Fibroblast of lung (primary cell): ENCODE data around the gene BGN. TPM values are rescaled to one million over a fixed set of nuclear protein-coding genes. Genes with fewer than 3 reads are reported as not detected.

ENCODE experiments used
- DNase-seq, 2 donors: peaks; one replicate each; pipeline versions ENCODE4 v3.0.0 to v3.0.0-alpha.2; 2010; ENCODE audit warnings: low read depth in 2 of 2
- H2AFZ ChIP-seq: 2 replicates; pipeline ENCODE4 v1.5.1; 2012; ENCODE audit warnings: low read length, control low read depth, inconsistent platforms
- H3K27ac ChIP-seq: 2 replicates; pipeline ENCODE4 v1.5.1; 2011; ENCODE audit warnings: low read length, control low read depth; ENCODE audit not compliant: insufficient read depth
- H3K27me3 ChIP-seq: 2 replicates; pipeline ENCODE4 v1.5.1; 2011; ENCODE audit warnings: mild to moderate bottlenecking, low read length; ENCODE audit not compliant: control insufficient read depth, insufficient read depth
- H3K36me3 ChIP-seq: 2 replicates; pipeline ENCODE4 v1.5.1; 2011; ENCODE audit warnings: low read length; ENCODE audit not compliant: control insufficient read depth, insufficient read depth
- H3K4me1 ChIP-seq: 2 replicates; pipeline ENCODE4 v1.5.1; 2011; ENCODE audit warnings: low read length; ENCODE audit not compliant: control insufficient read depth, insufficient read depth; ENCODE audit errors: extremely low read depth
- H3K4me2 ChIP-seq: 2 replicates; pipeline ENCODE4 v1.5.1; 2011; ENCODE audit warnings: low read length, control low read depth; ENCODE audit not compliant: insufficient read depth; ENCODE audit errors: extremely low read depth
- H3K4me3 ChIP-seq, 4 experiments: fragments of 200-600 bp in 1 of 4; sonication (generic) in 1 of 4; replicated peaks in 1 of 4; 2 replicates each; pipeline ENCODE4 v1.5.1; 2011 to 2016; ENCODE audit warnings: low read length in 4 of 4, low read depth in 3 of 4, mild to moderate bottlenecking in 3 of 4, control low read depth in 2 of 4, inconsistent platforms in 1 of 4, mixed read lengths in 1 of 4; ENCODE audit not compliant: insufficient read depth in 1 of 4; ENCODE audit errors: control extremely low read depth in 1 of 4
- H3K79me2 ChIP-seq: 2 replicates; pipeline ENCODE4 v1.5.1; 2012; ENCODE audit warnings: mild to moderate bottlenecking, low read length, inconsistent platforms; ENCODE audit not compliant: control insufficient read depth, insufficient read depth
- H3K9ac ChIP-seq: 2 replicates; pipeline ENCODE4 v1.5.1; 2011; ENCODE audit warnings: mild to moderate bottlenecking, low read length, control low read depth; ENCODE audit not compliant: insufficient read depth
- H3K9me3 ChIP-seq: 2 replicates; pipeline ENCODE4 v1.5.1; 2012; ENCODE audit warnings: low read depth, low read length; ENCODE audit not compliant: control insufficient read depth, insufficient read depth
- H4K20me1 ChIP-seq: 2 replicates; pipeline ENCODE4 v1.5.1; 2011; ENCODE audit warnings: low read length; ENCODE audit not compliant: control insufficient read depth, insufficient read depth; ENCODE audit errors: extremely low read depth
- CTCF ChIP-seq, 2 donors: IDR thresholded peaks in 1 of 2; conservative IDR thresholded peaks in 1 of 2; 1 replicate in 1 of 2; 2 replicates in 1 of 2; pipeline ENCODE4 v1.5.1; 2011 to 2012; ENCODE audit warnings: low read length in 2 of 2, control low read depth in 1 of 2, inconsistent platforms in 1 of 2, low read depth in 1 of 2, mild to moderate bottlenecking in 1 of 2
- EZH2 ChIP-seq: IDR thresholded peaks from 2 replicates; pipeline ENCODE4 v1.5.1; 2012; ENCODE audit warnings: low read length, control low read depth, mild to moderate bottlenecking; ENCODE audit errors: missing control alignments
- polyA plus RNA-seq, 2 donors: library from polyadenylated mRNA; depleted of rRNA in 1 of 2; stranded (reverse) in 1 of 2; unstranded in 1 of 2; fragments of >200 nt; gene quantifications; 2 replicates each; pipeline ENCODE4 v1.2.1, GENCODE V29; 2011 to 2012; ENCODE audit warnings: missing spikeins in 1 of 2
- total RNA-seq: library from RNA; depleted of rRNA; stranded (reverse); fragments of >200 nt; gene quantifications from 2 replicates; pipeline ENCODE4 v1.2.1, GENCODE V29; 2014

Gene BGN
- total and polyA plus RNA-seq, 2 donors (not counting 1 experiment from before 2014, with no cell fraction given) = 10.1 to 61.7 TPM

- H3K27ac ChIP-seq = no peak overlapping the region
Observed at GRCh38 chrX:153491351-153491914, 3.3 kb upstream of the BGN start.

GRCh38 chrX:153491918-153492317 lies 2.9 kb upstream of the BGN start:
- TF ChIP-seq CTCF (conservative IDR thresholded peaks at IDR 0.05 in 1 of 2, IDR thresholded peaks at IDR 0.05 in 1 of 2; ENCODE audit: low read depth in 1 of 2, low read length in 2 of 2) = no peak
- TF ChIP-seq EZH2 = no peak
- Histone ChIP-seq H3K4me2 (no peak overlapping the region), H3K36me3 (no peaks in the 10 kb centered on the region), H3K4me3 (no peak overlapping the region), H3K9ac (no peak overlapping the region), H3K4me1 (peaks cover 8% of the 10 kb centered on the region), H3K27me3 (no peaks in the 10 kb centered on the region), H3K9me3 (no peaks in the 10 kb centered on the region), H3K27ac (no peak overlapping the region), H2AFZ (no peak overlapping the region), H4K20me1 (no peaks in the 10 kb centered on the region), H3K79me2 (no peaks in the 10 kb centered on the region)
- DNase-seq = no peak

More at GRCh38 chrX:153491351-153491914, 3.3 kb upstream of the BGN start:
- Histone ChIP-seq H3K4me3 (no peak overlapping the region), H3K4me1 (peaks cover 8% of the 10 kb centered on the region), H3K9ac (no peak overlapping the region), H3K36me3 (no peaks in the 10 kb centered on the region), H3K4me2 (no peak overlapping the region), H4K20me1 (no peaks in the 10 kb centered on the region), H3K79me2 (no peaks in the 10 kb centered on the region), H3K27me3 (no peaks in the 10 kb centered on the region), H3K9me3 (no peaks in the 10 kb centered on the region), H2AFZ (no peak overlapping the region)
- TF ChIP-seq CTCF (conservative IDR thresholded peaks at IDR 0.05 in 1 of 2, IDR thresholded peaks at IDR 0.05 in 1 of 2; ENCODE audit: low read depth in 1 of 2, low read length in 2 of 2) = no peak
- no peak for TF ChIP-seq EZH2
- peak in 1 of 2 donors; percentile 13 for DNase-seq

- H3K9ac ChIP-seq = no peak overlapping the region
- peaks cover 8% of the 10 kb centered on the region for H3K4me1 ChIP-seq
- DNase-seq = no peak
- no peaks in the 10 kb centered on the region for H3K36me3 ChIP-seq
- H3K4me3 ChIP-seq = no peak overlapping the region
- H3K27ac ChIP-seq = no peak overlapping the region
- TF ChIP-seq EZH2 = no peak
- H3K4me2 ChIP-seq = no peak overlapping the region
- no peaks in the 10 kb centered on the region for H3K9me3 ChIP-seq
- H3K79me2 ChIP-seq = no peaks in the 10 kb centered on the region
- H3K27me3 ChIP-seq = no peaks in the 10 kb centered on the region
- H4K20me1 ChIP-seq = no peaks in the 10 kb centered on the region
- no peak overlapping the region for H2AFZ ChIP-seq
Observed at GRCh38 chrX:153492543-153492942, 2.2 kb upstream of the BGN start.
